Stimulated activated effector memory CD8-positive, alpha-beta T cell treated with anti-CD3 and anti-CD28 coated beads, Interleukin-12 subunit alpha, Interleukin-12 subunit beta, amount 100 ng/mL, for 72 hours (primary cell): Measurements from ENCODE around the gene GPR4.

Source experiments
- ATAC-seq: fragments of 150-1000 bp; cut with Tn5 transposase; 2 replicates; pipeline ENCODE4 v1.10.0; 2021
- DNase-seq, 2 donors: peaks; one replicate each; pipeline ENCODE4 v3.0.0; 2021 to 2022; ENCODE audit warnings: low spot score in 2 of 2
- H3K27ac Mint-ChIP-seq: one replicate; pipeline ENCODE4 v1.8.0; 2022; ENCODE audit warnings: mild to moderate bottlenecking, mixed read lengths
- H3K36me3 Mint-ChIP-seq: one replicate; pipeline ENCODE4 v1.8.0; 2022; ENCODE audit warnings: mild to moderate bottlenecking, mixed read lengths
- H3K4me1 Mint-ChIP-seq: one replicate; pipeline ENCODE4 v1.8.0; 2022; ENCODE audit warnings: mixed read lengths
- H3K4me3 Mint-ChIP-seq: one replicate; pipeline ENCODE4 v1.8.0; 2022; ENCODE audit warnings: mild to moderate bottlenecking, mixed read lengths
- H3K9me3 Mint-ChIP-seq: one replicate; pipeline ENCODE4 v1.8.0; 2022; ENCODE audit warnings: mixed read lengths

GPR4 gene

GRCh38 chr19:45558399-45558878 lies 43.6 kb downstream of the GPR4 start:
- peaks cover 6% of the 10 kb centered on the region for H3K36me3 Mint-ChIP-seq
- H3K4me3 Mint-ChIP-seq, result no peak overlapping the region
- peak; percentile 95 for ATAC-seq
- DNase-seq, result peak; percentile 30 to 73
- H3K9me3 Mint-ChIP-seq, result no peaks in the 10 kb centered on the region
- peak overlapping the region; percentile 37 for H3K27ac Mint-ChIP-seq
- peaks cover 25% of the 10 kb centered on the region for H3K4me1 Mint-ChIP-seq

DNA sequence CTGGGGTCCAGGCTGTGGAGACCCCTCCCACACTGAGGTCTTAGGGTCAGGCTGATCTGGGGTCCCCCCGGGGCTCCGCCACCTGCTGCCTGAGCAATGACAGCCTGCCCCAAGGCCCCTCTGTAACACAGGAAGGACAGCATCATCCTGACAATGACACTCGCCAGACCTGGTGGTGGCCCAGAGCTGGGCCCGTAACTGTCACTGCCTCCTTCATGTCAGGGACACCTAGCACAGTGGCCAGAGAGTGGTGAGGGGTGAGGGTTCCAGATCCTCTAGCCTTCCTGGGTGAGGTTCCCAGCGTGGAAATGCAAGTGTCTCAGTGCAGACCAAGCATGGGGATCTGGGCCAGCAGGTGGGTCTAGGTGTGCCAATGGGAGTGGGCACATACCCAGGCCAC lies 45.2 kb downstream of the GPR4 start:
- H3K27ac Mint-ChIP-seq, result peak overlapping the region; percentile 21
- ATAC-seq (no peak), DNase-seq (no peak)
- peaks cover 18% of the 10 kb centered on the region for H3K4me1 Mint-ChIP-seq
- no peak overlapping the region for H3K4me3 Mint-ChIP-seq
- H3K9me3 Mint-ChIP-seq, result no peaks in the 10 kb centered on the region
- peaks cover 6% of the 10 kb centered on the region for H3K36me3 Mint-ChIP-seq

GRCh38 chr19:45554481-45554880 lies 47.5 kb downstream of the GPR4 start:
- no peaks in the 10 kb centered on the region for H3K36me3 Mint-ChIP-seq
- H3K27ac Mint-ChIP-seq, result no peak overlapping the region
- H3K4me1 Mint-ChIP-seq, result peaks cover 5% of the 10 kb centered on the region
- no peak overlapping the region for H3K4me3 Mint-ChIP-seq
- H3K9me3 Mint-ChIP-seq, result no peaks in the 10 kb centered on the region
- no peak for ATAC-seq
- no peak for DNase-seq

GRCh38 chr19:45553464-45553863 lies 48.5 kb downstream of the GPR4 start:
- no peak for ATAC-seq
- H3K27ac Mint-ChIP-seq, result no peak overlapping the region
- peaks cover 4% of the 10 kb centered on the region for H3K4me1 Mint-ChIP-seq
- H3K36me3 Mint-ChIP-seq, result no peaks in the 10 kb centered on the region
- no peaks in the 10 kb centered on the region for H3K9me3 Mint-ChIP-seq
- no peak overlapping the region for H3K4me3 Mint-ChIP-seq
- DNase-seq, result no peak

- no peaks in the 10 kb centered on the region for H3K36me3 Mint-ChIP-seq
- no peak overlapping the region for H3K27ac Mint-ChIP-seq
- no peaks in the 10 kb centered on the region for H3K9me3 Mint-ChIP-seq
- no peaks in the 10 kb centered on the region for H3K4me1 Mint-ChIP-seq
- no peak for DNase-seq
- H3K4me3 Mint-ChIP-seq, result no peak overlapping the region
- no peak for ATAC-seq
Observed at GRCh38 chr19:45547965-45548609, 53.9 kb downstream of the GPR4 start.

DNA sequence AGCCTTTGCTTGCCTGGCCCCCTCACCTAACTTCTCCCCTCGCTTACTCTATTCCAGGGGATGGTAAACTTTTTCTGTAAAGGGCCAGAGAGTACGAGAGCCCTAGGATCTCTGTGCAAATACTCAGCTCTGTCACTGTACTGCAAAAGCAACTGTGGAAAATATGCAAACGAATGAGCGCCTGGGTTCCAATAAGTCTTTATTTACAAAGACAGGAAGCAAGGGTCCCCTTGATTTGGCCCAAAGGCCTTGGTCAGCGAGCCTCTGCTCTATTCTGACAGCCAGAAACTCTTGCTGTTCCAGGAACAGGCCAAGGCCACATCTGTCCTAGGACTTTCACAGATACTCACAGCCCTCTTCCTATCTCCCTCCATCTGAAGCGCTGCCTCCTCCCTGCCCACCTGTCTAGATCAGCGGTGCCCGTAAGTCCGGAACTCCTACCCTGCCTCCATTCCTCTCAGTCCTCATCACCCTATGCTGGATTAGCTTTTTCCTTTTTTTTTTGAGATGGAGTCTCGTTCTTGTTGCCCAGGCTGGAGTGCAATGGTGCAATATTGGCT lies 54.7 kb downstream of the GPR4 start:
- Mint-ChIP-seq H3K4me1 (no peaks in the 10 kb centered on the region), H3K4me3 (no peak overlapping the region), H3K9me3 (no peaks in the 10 kb centered on the region), H3K36me3 (no peaks in the 10 kb centered on the region), H3K27ac (no peak overlapping the region)
- DNase-seq (no peak), ATAC-seq (no peak)

- Mint-ChIP-seq H3K4me1 (no peaks in the 10 kb centered on the region), H3K9me3 (no peaks in the 10 kb centered on the region), H3K27ac (no peak overlapping the region), H3K36me3 (no peaks in the 10 kb centered on the region), H3K4me3 (no peak overlapping the region)
- DNase-seq (no peak), ATAC-seq (no peak)
Observed at GRCh38 chr19:45542234-45542668, 59.8 kb downstream of the GPR4 start.
